ENCODE measurements around the gene IGSF1. TPM values are rescaled to one million over a fixed set of nuclear protein-coding genes. Genes with fewer than 3 reads are reported as not detected.

Gene IGSF1
- total RNA-seq, 4 donors from 2014 or later: 0.76 TPM; not detected in 3

DNA sequence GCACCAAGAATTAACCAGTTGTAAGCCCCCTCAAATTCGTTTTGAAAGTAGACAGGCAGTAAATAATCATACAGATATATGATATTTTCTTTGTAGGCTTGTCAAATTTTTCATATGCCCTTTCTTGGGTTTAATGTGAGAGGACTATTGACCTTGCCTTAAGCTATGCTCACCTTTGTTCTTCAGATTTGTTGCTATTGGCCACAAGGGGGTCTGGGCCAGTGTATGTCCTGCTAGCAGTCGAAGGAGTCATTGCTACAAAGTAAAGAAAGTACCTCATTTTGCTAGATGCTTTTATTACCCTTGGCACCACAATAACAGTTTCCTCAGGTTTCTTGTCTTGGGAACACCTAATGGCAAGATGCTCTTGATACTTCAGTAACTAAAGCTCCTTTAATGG lies 51.7 kb downstream of the IGSF1 start:
- Histone ChIP-seq H3K36me3 (no peaks in the 10 kb centered on the region), H3K9me3 (no peaks in the 10 kb centered on the region), H3K27ac (no peak overlapping the region), H3K4me1 (no peaks in the 10 kb centered on the region), H3K4me3 (no peak overlapping the region), H3K27me3 (no peaks in the 10 kb centered on the region)
- intact Hi-C loops (cut with DNase I): no loop called here
- WGBS, 2 donors: 28% methylated on average over 2 of the region's 2 CpGs
- TF ChIP-seq POLR2A (IDR thresholded peaks at IDR 0.05): no peak
- TF ChIP-seq, protein P1, sequence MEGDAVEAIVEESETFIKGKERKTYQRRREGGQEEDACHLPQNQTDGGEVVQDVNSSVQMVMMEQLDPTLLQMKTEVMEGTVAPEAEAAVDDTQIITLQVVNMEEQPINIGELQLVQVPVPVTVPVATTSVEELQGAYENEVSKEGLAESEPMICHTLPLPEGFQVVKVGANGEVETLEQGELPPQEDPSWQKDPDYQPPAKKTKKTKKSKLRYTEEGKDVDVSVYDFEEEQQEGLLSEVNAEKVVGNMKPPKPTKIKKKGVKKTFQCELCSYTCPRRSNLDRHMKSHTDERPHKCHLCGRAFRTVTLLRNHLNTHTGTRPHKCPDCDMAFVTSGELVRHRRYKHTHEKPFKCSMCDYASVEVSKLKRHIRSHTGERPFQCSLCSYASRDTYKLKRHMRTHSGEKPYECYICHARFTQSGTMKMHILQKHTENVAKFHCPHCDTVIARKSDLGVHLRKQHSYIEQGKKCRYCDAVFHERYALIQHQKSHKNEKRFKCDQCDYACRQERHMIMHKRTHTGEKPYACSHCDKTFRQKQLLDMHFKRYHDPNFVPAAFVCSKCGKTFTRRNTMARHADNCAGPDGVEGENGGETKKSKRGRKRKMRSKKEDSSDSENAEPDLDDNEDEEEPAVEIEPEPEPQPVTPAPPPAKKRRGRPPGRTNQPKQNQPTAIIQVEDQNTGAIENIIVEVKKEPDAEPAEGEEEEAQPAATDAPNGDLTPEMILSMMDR (IDR thresholded peaks at IDR 0.05): no peak
- no peak for DNase-seq

DNA sequence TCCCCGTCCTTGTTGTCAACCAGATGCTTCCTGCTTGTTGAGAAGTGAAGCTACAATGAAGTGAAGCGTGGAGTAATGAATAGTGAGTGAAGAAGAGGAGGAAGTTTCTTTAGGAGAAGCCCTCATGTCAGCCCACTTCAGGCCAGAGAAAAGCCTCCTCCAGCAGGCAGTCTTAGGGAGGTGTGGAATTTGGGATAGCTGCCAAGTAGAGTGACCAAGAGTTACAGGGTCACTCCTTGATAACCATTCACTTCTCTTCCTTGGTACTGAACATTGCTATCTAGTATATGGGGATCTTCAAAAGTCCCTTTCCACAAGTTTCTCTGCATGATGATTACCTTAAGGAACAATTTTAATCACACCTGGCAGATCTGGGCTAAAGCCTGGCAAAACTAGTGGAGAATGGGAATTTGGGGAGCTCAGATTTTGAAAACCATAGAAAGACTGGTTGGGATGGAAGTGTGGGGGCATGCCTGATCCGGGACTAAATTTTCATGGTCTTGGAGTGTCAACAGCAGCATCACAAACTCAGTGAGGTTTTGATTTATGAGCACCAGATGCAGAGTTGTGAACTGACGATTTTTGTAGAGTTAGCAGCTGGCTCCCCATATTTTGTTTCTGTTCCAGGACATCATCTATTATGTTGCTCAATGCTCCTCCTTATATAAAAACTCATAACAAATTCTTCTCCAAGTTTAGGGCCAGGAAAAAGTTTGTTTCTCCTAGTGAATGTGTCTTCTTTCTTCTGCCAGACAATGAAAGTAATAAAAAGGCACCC lies 53.1 kb downstream of the IGSF1 start:
- no peak overlapping the region for H3K27ac ChIP-seq
- H3K27me3 ChIP-seq: no peaks in the 10 kb centered on the region
- no peak overlapping the region for H3K4me3 ChIP-seq
- no peaks in the 10 kb centered on the region for H3K36me3 ChIP-seq
- intact Hi-C loops (cut with DNase I): no loop called here
- no peaks in the 10 kb centered on the region for H3K4me1 ChIP-seq
- no peak for TF ChIP-seq POLR2A (IDR thresholded peaks at IDR 0.05)
- TF ChIP-seq, protein P1 (IDR thresholded peaks at IDR 0.05): no peak
- no peaks in the 10 kb centered on the region for H3K9me3 ChIP-seq
- no peak for DNase-seq
- 30 to 43% methylated on average over 4 of the region's 4 CpGs for WGBS, 2 donors

DNA sequence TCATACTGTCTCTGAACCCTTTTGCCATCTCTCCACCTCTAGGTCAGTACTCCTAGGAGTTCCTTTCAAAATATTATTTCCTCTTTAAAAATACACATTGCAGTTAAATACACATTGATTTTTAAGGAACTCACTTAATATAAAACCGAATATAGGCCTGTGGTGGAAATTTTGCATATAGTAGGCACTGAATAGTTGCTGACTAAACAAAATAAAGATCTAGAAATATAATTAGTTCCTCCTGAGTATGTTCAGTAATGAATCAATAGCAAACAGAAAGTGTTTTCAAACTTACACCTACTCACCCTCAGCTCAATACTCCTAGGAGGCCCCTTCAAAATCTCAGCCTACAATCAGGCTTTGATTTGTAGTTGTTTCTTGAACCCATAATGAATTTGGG lies 61.5 kb downstream of the IGSF1 start:
- intact Hi-C loops (cut with DNase I): no loop called here
- TF ChIP-seq, protein P1 (IDR thresholded peaks at IDR 0.05): no peak
- TF ChIP-seq POLR2A (IDR thresholded peaks at IDR 0.05): no peak
- no peak overlapping the region for H3K27ac ChIP-seq
- H3K27me3 ChIP-seq: no peaks in the 10 kb centered on the region
- DNase-seq: no peak
- H3K4me3 ChIP-seq: no peak overlapping the region
- H3K36me3 ChIP-seq: no peaks in the 10 kb centered on the region
- no peaks in the 10 kb centered on the region for H3K4me1 ChIP-seq
- no peaks in the 10 kb centered on the region for H3K9me3 ChIP-seq
- 43 to 44% methylated on average over 1 of the region's 1 CpG for WGBS, 2 donors

DNA sequence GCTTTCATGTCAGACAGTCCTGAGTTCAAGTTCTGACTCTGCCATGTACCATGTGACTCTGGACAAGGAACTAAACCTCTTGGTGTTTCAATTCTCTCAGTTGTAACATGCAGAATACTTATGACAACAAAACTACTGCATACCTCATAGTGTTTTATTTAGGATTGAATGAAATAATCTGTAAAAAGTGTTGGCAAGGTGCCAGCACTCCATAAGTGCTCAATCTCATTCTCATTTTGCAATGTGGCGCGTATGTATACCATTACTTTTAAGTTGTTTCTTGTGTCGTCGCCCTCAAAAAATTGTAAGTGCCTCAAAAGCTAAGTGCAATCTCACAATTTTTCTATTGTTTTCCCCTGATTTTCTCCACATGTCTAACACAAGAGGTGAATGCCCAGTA lies 62.5 kb downstream of the IGSF1 start:
- intact Hi-C loops (cut with DNase I): no loop called here
- Histone ChIP-seq H3K36me3 (no peaks in the 10 kb centered on the region), H3K9me3 (no peaks in the 10 kb centered on the region), H3K4me1 (no peaks in the 10 kb centered on the region), H3K4me3 (no peak overlapping the region), H3K27ac (no peak overlapping the region), H3K27me3 (no peaks in the 10 kb centered on the region)
- TF ChIP-seq, protein P1 (IDR thresholded peaks at IDR 0.05): no peak
- TF ChIP-seq POLR2A (IDR thresholded peaks at IDR 0.05): no peak
- no peak for DNase-seq
- 81 to 88% methylated on average over 4 of the region's 4 CpGs for WGBS, 2 donors

DNA sequence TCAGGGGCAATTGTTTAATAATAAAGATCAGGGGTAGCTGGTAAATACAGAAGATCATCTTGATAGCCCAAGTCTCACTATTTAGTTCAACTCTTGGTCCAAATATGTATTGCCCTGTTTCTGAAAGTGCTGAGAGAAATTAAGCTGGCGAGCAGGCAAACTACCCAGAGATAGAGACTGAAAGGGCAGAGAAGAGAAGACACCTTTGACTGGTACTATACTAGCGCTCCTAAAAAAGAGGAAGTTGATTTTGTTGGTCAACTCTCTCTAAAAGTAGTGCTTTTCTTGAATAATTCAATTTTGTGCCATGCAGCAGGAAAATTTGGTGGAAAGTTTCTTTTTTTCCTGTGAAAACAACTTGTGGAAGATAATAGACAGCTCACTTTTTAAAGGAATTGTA lies 64.0 kb downstream of the IGSF1 start:
- H3K4me3 ChIP-seq: no peak overlapping the region
- no peaks in the 10 kb centered on the region for H3K9me3 ChIP-seq
- H3K36me3 ChIP-seq: no peaks in the 10 kb centered on the region
- intact Hi-C loops (cut with DNase I): no loop called here
- no peaks in the 10 kb centered on the region for H3K27me3 ChIP-seq
- TF ChIP-seq POLR2A (IDR thresholded peaks at IDR 0.05): no peak
- TF ChIP-seq, protein P1 (IDR thresholded peaks at IDR 0.05): no peak
- no peak overlapping the region for H3K27ac ChIP-seq
- H3K4me1 ChIP-seq: no peaks in the 10 kb centered on the region
- 74 to 77% methylated on average over 2 of the region's 2 CpGs for WGBS, 2 donors
- no peak for DNase-seq

Other genes with a start within 250 kb of the IGSF1 start
- gene ARHGAP36, start 231.0 kb downstream of the IGSF1 start, total RNA-seq: not detected

All from esophagus squamous epithelium (tissue), 5 donors.